Osteoblast (primary cell): ENCODE measurements around the gene GPATCH4. TPM values are rescaled to one million over a fixed set of nuclear protein-coding genes. Genes with fewer than 3 reads are reported as not detected.

Experiments used
- DNase-seq: peaks from one replicate; pipeline ENCODE4 v3.0.0; 2011; ENCODE audit warnings: low spot score, mixed read lengths; ENCODE audit not compliant: insufficient read length; ENCODE audit errors: missing footprints
- H2AFZ ChIP-seq: 2 replicates; pipeline ENCODE4 v1.6.0; 2011; ENCODE audit warnings: mild to moderate bottlenecking, low read length
- H3K27ac ChIP-seq: 2 replicates; pipeline ENCODE4 v1.5.1; 2011; ENCODE audit warnings: mild to moderate bottlenecking, low read depth, low read length, moderate library complexity
- H3K27me3 ChIP-seq: 2 replicates; pipeline ENCODE4 v1.6.0; 2012; ENCODE audit warnings: mild to moderate bottlenecking, control low read depth, inconsistent platforms, low read length, moderate library complexity; ENCODE audit not compliant: insufficient read depth
- H3K36me3 ChIP-seq: 2 replicates; pipeline ENCODE4 v1.5.1; 2011; ENCODE audit warnings: mild to moderate bottlenecking, low read length, control low read depth, moderate library complexity; ENCODE audit not compliant: insufficient read depth
- H3K4me1 ChIP-seq: 2 replicates; pipeline ENCODE4 v1.5.1; 2011; ENCODE audit warnings: mild to moderate bottlenecking, low read length, control low read depth, moderate library complexity; ENCODE audit not compliant: insufficient read depth
- H3K4me2 ChIP-seq: 2 replicates; pipeline ENCODE4 v1.6.0; 2011; ENCODE audit warnings: mild to moderate bottlenecking, low read length; ENCODE audit not compliant: insufficient read depth
- H3K4me3 ChIP-seq: fragments of 200-600 bp; sonication (generic); 3 replicates; pipeline ENCODE4 v1.5.1; 2012; ENCODE audit warnings: mild to moderate bottlenecking, low read length, inconsistent platforms; ENCODE audit not compliant: insufficient read depth
- H3K79me2 ChIP-seq: 2 replicates; pipeline ENCODE4 v1.6.0; 2012; ENCODE audit warnings: mild to moderate bottlenecking, low read length, control low read depth, inconsistent platforms; ENCODE audit not compliant: insufficient read depth
- H3K9me3 ChIP-seq: 2 replicates; pipeline ENCODE4 v1.5.1; 2011; ENCODE audit warnings: low read depth, low read length, control low read depth
- H4K20me1 ChIP-seq: 2 replicates; pipeline ENCODE4 v1.6.0; 2012; ENCODE audit warnings: mild to moderate bottlenecking, low read length, control low read depth; ENCODE audit not compliant: insufficient read depth
- total RNA-seq: library from RNA; depleted of rRNA; stranded (reverse); fragments of >200 nt; gene quantifications from 2 replicates; pipeline ENCODE4 v1.2.3, GENCODE V29; 2012
- TF ChIP-seq, protein P1 (sequence below): IDR thresholded peaks from 2 replicates; pipeline ENCODE4 v1.5.1; 2011; ENCODE audit warnings: mild to moderate bottlenecking, low read depth, low read length, moderate library complexity; ENCODE audit errors: extremely low read depth

GPATCH4 gene
- total RNA-seq, 1 donor = 8.0 TPM

DNA sequence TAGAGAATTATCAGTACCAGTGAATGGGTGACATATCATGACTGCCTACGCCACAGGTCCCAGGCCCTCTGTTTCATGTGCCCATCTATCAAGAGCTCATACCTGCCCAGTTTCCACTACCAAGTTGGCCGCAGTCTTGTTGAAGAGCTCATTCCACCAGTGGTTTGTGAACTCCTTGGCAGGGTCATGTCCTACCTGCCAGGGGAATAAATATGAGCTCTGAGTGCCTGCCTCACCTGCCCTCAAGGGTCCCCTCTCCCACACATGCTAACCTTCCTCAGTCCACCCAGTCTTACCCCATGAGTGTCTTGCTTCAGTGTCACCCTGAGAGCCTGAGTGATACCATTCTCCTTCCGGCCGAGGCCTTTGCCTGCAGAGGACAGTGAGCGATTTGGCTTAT is 3.2 kb downstream of the GPATCH4 start:
- Histone ChIP-seq H2AFZ (no peak overlapping the region), H3K36me3 (peaks cover 52% of the 10 kb centered on the region), H4K20me1 (peaks cover 3% of the 10 kb centered on the region), H3K9me3 (no peaks in the 10 kb centered on the region), H3K79me2 (peaks cover 27% of the 10 kb centered on the region), H3K4me2 (no peak overlapping the region), H3K27me3 (no peaks in the 10 kb centered on the region), H3K4me3 (no peak overlapping the region), H3K4me1 (peaks cover 14% of the 10 kb centered on the region), H3K27ac (no peak overlapping the region)
- DNase-seq = no peak
- TF ChIP-seq, protein P1, sequence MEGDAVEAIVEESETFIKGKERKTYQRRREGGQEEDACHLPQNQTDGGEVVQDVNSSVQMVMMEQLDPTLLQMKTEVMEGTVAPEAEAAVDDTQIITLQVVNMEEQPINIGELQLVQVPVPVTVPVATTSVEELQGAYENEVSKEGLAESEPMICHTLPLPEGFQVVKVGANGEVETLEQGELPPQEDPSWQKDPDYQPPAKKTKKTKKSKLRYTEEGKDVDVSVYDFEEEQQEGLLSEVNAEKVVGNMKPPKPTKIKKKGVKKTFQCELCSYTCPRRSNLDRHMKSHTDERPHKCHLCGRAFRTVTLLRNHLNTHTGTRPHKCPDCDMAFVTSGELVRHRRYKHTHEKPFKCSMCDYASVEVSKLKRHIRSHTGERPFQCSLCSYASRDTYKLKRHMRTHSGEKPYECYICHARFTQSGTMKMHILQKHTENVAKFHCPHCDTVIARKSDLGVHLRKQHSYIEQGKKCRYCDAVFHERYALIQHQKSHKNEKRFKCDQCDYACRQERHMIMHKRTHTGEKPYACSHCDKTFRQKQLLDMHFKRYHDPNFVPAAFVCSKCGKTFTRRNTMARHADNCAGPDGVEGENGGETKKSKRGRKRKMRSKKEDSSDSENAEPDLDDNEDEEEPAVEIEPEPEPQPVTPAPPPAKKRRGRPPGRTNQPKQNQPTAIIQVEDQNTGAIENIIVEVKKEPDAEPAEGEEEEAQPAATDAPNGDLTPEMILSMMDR = no peak

DNA sequence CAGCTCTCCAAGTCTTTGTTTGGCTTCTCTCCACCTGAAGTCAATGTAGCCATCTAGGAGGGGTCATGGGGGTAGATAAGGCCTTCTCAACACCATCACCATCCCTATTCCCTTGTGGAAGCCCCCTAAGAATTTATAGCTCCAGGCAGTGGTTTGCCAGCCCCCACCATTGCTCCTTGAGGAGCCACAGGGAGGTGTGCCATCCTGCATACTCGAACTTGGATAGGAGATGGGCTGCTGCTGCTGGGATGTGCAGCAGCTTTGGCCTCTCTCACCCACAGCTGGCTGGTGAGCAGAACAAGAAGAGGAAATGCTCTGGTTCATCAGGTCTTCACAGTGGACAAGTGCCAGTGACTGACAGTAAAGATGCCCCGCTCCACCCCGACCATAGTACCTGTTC is 4.9 kb downstream of the GPATCH4 start:
- no peak overlapping the region for H3K27ac ChIP-seq
- no peak overlapping the region for H2AFZ ChIP-seq
- peaks cover 5% of the 10 kb centered on the region for H4K20me1 ChIP-seq
- H3K9me3 ChIP-seq = no peaks in the 10 kb centered on the region
- H3K36me3 ChIP-seq = peaks cover 53% of the 10 kb centered on the region
- TF ChIP-seq, protein P1 = no peak
- no peak overlapping the region for H3K4me3 ChIP-seq
- no peak overlapping the region for H3K4me2 ChIP-seq
- no peaks in the 10 kb centered on the region for H3K27me3 ChIP-seq
- H3K79me2 ChIP-seq = peaks cover 34% of the 10 kb centered on the region
- no peak for DNase-seq
- H3K4me1 ChIP-seq = peaks cover 15% of the 10 kb centered on the region

DNA sequence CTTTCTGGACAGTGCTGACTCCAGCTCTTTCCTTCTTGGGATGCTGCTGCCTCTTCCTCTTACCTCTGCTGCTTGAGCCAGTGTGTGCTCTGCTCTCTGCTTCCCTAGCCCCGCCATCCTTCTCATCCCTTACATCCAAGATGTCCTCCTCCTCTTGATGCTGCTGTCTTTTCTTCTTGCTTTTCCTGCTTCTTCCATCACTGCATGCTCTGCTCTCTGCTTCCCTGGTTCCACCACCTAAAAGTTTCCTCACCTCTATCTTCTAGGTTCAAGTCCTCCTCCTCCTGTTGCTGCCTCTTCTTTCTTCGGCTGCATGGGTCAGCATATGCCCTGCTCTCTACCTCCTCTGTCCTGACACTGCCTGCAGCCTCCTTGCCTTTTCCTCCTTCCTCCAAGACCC is 6.3 kb downstream of the GPATCH4 start:
- no peak overlapping the region for H2AFZ ChIP-seq
- H3K4me3 ChIP-seq = no peak overlapping the region
- no peak overlapping the region for H3K27ac ChIP-seq
- H3K36me3 ChIP-seq = peaks cover 53% of the 10 kb centered on the region
- peaks cover 5% of the 10 kb centered on the region for H4K20me1 ChIP-seq
- H3K79me2 ChIP-seq = peaks cover 21% of the 10 kb centered on the region
- TF ChIP-seq, protein P1 = no peak
- H3K4me1 ChIP-seq = peaks cover 13% of the 10 kb centered on the region
- no peak for DNase-seq
- H3K4me2 ChIP-seq = no peak overlapping the region
- H3K27me3 ChIP-seq = no peaks in the 10 kb centered on the region
- H3K9me3 ChIP-seq = no peaks in the 10 kb centered on the region

DNA sequence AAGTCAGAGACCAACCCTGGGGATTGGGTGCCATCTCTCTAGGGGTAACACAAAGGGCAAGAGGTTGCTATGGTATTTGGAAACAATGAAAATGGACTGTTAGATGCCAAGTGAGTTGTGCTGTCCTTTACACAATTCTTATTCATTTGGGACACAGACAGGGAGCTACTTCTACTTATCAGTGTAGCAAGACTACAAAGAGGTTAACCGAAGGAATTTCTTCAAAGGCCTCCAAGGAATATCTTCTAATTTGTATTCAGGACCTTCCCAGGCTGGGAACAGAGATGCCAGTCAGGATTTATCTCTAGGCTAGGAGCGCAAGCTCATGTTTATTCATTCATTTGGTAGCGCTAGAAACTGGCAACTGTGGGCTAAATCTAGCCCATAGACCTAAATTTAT is 7.1 kb downstream of the GPATCH4 start:
- Histone ChIP-seq H3K79me2 (peaks cover 14% of the 10 kb centered on the region), H2AFZ (no peak overlapping the region), H3K9me3 (no peaks in the 10 kb centered on the region), H4K20me1 (peaks cover 5% of the 10 kb centered on the region), H3K36me3 (peaks cover 53% of the 10 kb centered on the region), H3K27me3 (no peaks in the 10 kb centered on the region), H3K27ac (no peak overlapping the region), H3K4me2 (no peak overlapping the region), H3K4me3 (no peak overlapping the region), H3K4me1 (peaks cover 13% of the 10 kb centered on the region)
- TF ChIP-seq, protein P1 = no peak
- DNase-seq = no peak
